ENCODE data around the gene MAP4K5. TPM values are rescaled to one million over a fixed set of nuclear protein-coding genes. Genes with fewer than 3 reads are reported as not detected.

The MAP4K5 gene
- total and polyA plus RNA-seq, 10 donors = 9.1 to 172 (median 55.4) TPM

DNA sequence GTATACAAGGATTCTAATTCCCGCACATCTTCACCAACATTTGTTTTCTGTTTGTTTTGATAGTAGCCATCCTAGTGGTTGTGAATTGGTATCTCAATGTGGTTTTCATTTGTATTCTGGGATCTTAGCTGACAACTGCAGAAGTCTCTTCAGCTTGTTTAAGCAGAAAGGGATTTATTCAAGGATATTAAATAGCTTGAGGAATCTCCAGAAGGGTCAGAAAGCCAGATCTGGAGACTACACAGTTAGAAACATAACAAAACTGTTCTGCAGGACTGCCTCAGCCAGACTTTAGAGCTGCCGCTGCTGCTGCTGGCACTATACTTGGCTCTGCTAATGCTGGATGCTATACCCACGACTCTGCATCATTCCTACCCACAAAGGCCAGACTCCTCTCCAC, 122.3 kb downstream of the MAP4K5 start:
- DNase-seq = no peak
- no peak overlapping the region for H3K4me3 ChIP-seq
- 96 to 99% (median 97%) methylated on average over 3 of the region's 3 CpGs for WGBS, 5 donors
- H3K4me1 ChIP-seq = no peaks in the 10 kb centered on the region
- intact Hi-C loops (cut with DNase I; ENCODE audit: low total_unique reads) = no loop called here
- TF ChIP-seq POLR2AphosphoS5 (IDR thresholded peaks at IDR 0.05) = no peak
- no peak for TF ChIP-seq POLR2A (IDR thresholded peaks at IDR 0.05)
- no peaks in the 10 kb centered on the region for H3K36me3 ChIP-seq
- peaks cover 0 to 6% (median 0%) of the 10 kb centered on the region in 8 donors for H3K9me3 ChIP-seq
- H3K27ac ChIP-seq = no peak overlapping the region
- no peaks in the 10 kb centered on the region for H3K27me3 ChIP-seq (replicated peaks in 1 of 7)

DNA sequence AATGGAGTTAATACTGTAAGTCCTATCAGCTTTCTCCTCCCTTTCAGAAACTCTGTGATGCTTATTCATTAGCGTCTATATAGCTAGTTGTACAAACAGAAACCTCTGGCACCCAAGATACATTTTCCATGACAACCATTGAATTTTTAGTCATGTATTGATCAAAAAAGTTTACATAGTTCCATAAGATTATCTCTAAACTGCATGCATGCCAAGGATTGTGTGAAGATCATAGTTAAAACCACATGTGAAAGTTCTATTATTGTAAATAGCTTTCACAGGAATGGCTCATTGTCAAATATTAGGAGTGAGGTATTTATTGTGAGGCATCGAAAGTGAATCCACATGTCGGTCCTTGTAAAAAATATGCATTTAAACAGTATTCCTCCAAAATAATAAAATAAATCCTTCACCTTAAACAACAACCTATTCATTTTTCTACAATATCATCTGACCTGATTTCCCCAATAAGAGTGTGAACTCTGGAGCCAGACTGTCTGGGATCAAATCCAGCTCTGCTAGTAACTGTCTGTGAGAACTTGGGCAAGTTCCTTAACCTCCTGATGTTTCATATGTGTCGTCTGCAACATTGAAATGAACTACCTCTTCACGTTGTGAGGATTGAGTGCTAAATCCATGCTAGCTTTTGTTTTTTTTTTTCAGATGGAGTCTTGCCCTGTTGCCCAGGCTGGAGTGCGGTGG, 125.1 kb downstream of the MAP4K5 start:
- Histone ChIP-seq H3K4me3 (no peak overlapping the region), H3K27ac (no peak overlapping the region), H3K4me1 (no peaks in the 10 kb centered on the region), H3K9me3 (peaks cover 0 to 6% (median 0%) of the 10 kb centered on the region in 8 donors), H3K27me3 (replicated peaks in 1 of 7) (no peaks in the 10 kb centered on the region), H3K36me3 (no peaks in the 10 kb centered on the region)
- 86 to 96% (median 94%) methylated on average over 6 of the region's 6 CpGs for WGBS, 5 donors
- intact Hi-C loops (cut with DNase I; ENCODE audit: low total_unique reads) = no loop called here
- DNase-seq = no peak
- TF ChIP-seq, protein P1, sequence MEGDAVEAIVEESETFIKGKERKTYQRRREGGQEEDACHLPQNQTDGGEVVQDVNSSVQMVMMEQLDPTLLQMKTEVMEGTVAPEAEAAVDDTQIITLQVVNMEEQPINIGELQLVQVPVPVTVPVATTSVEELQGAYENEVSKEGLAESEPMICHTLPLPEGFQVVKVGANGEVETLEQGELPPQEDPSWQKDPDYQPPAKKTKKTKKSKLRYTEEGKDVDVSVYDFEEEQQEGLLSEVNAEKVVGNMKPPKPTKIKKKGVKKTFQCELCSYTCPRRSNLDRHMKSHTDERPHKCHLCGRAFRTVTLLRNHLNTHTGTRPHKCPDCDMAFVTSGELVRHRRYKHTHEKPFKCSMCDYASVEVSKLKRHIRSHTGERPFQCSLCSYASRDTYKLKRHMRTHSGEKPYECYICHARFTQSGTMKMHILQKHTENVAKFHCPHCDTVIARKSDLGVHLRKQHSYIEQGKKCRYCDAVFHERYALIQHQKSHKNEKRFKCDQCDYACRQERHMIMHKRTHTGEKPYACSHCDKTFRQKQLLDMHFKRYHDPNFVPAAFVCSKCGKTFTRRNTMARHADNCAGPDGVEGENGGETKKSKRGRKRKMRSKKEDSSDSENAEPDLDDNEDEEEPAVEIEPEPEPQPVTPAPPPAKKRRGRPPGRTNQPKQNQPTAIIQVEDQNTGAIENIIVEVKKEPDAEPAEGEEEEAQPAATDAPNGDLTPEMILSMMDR (IDR thresholded peaks at IDR 0.05 in 8 of 11, conservative IDR thresholded peaks at IDR 0.05 in 3 of 11) = no peak
- TF ChIP-seq POLR2A (IDR thresholded peaks at IDR 0.05) (no peak), POLR2AphosphoS5 (IDR thresholded peaks at IDR 0.05) (no peak)

DNA sequence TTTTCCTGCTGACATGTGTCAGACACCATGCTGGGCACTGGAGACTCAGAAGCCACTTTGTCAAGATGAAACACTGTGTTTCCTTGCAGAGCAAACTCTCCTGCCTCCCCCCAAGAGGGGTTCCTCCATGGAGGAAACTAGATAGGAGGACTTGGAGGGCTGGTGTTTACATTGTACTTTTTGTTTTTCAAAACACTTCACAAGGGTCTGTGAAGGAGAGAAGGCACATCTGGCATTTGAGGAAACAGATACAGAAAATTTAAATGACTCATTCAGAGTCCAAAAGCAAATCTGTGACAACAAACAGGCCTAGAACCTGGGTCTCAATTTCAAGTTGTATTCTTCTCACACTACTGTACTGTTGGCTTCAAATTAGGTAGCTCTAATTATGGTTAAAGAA, 128.9 kb downstream of the MAP4K5 start:
- no peak for DNase-seq
- intact Hi-C loops (cut with DNase I; ENCODE audit: low total_unique reads) = no loop called here
- Histone ChIP-seq H3K36me3 (no peaks in the 10 kb centered on the region), H3K27ac (no peak overlapping the region), H3K4me3 (no peak overlapping the region), H3K9me3 (peaks cover 0 to 6% (median 0%) of the 10 kb centered on the region in 8 donors), H3K27me3 (replicated peaks in 1 of 7) (no peaks in the 10 kb centered on the region), H3K4me1 (peaks cover 0 to 11% (median 0%) of the 10 kb centered on the region in 6 donors)
- TF ChIP-seq POLR2A (IDR thresholded peaks at IDR 0.05) (no peak), POLR2AphosphoS5 (IDR thresholded peaks at IDR 0.05) (no peak)
- TF ChIP-seq, protein P1 (IDR thresholded peaks at IDR 0.05 in 8 of 11, conservative IDR thresholded peaks at IDR 0.05 in 3 of 11) = no peak

GRCh38 chr14:50402965-50403364, 129.4 kb downstream of the MAP4K5 start:
- intact Hi-C loops (cut with DNase I; ENCODE audit: low total_unique reads) = no loop called here

More at GRCh38 chr14:50402965-50403364, 129.4 kb downstream of the MAP4K5 start:
- Histone ChIP-seq H3K27me3 (replicated peaks in 1 of 7) (no peaks in the 10 kb centered on the region), H3K9me3 (peaks cover 0 to 6% (median 0%) of the 10 kb centered on the region in 8 donors), H3K4me3 (no peak overlapping the region), H3K4me1 (peaks cover 0 to 16% (median 2%) of the 10 kb centered on the region in 6 donors), H3K27ac (no peak overlapping the region), H3K36me3 (no peaks in the 10 kb centered on the region)
- TF ChIP-seq POLR2A (IDR thresholded peaks at IDR 0.05) (no peak), POLR2AphosphoS5 (IDR thresholded peaks at IDR 0.05) (no peak)
- TF ChIP-seq, protein P1 (IDR thresholded peaks at IDR 0.05 in 8 of 11, conservative IDR thresholded peaks at IDR 0.05 in 3 of 11) = no peak
- DNase-seq = no peak
- 45 to 67% (median 59%) methylated on average over 1 of the region's 1 CpG for WGBS, 5 donors

Data from spleen (tissue), 11 donors.